Measurements from ENCODE around the gene SSC5D.
"Not testable (repeated sequence)": the region's sequence is repeated elsewhere in the genome, so short reads cannot be mapped to it uniquely, and the experiment has no call there.

Gene SSC5D

GRCh38 chr19:55527197-55528029, 39.2 kb downstream of the SSC5D start:
- H3K27me3 ChIP-seq (ENCODE audit: control insufficient read depth in 1 of 2, insufficient read depth in 2 of 2, low read length in 2 of 2): peaks cover 0 to 6% of the 10 kb centered on the region in 2 donors
- H3K36me3 ChIP-seq (ENCODE audit: insufficient read depth, low read length): no peaks in the 10 kb centered on the region
- no peaks in the 10 kb centered on the region for H3K9me3 ChIP-seq (ENCODE audit: low read length)
- H3K4me3 ChIP-seq (ENCODE audit: low read depth in 1 of 2, low read length in 2 of 2): no peak overlapping the region
- H3K27ac ChIP-seq (ENCODE audit: low read depth, low read length): no peak overlapping the region
- no peak overlapping the region for H3K9ac ChIP-seq (ENCODE audit: low read length)
- H3K4me1 ChIP-seq (ENCODE audit: insufficient read depth, low read length): peaks cover 8% of the 10 kb centered on the region

GRCh38 chr19:55528030-55528803, 40.0 kb downstream of the SSC5D start:
- H3K9me3 ChIP-seq (ENCODE audit: low read length): no peaks in the 10 kb centered on the region
- H3K36me3 ChIP-seq (ENCODE audit: insufficient read depth, low read length): no peaks in the 10 kb centered on the region
- H3K4me3 ChIP-seq (ENCODE audit: low read depth in 1 of 2, low read length in 2 of 2): no peak overlapping the region
- H3K27me3 ChIP-seq (ENCODE audit: control insufficient read depth in 1 of 2, insufficient read depth in 2 of 2, low read length in 2 of 2): peaks cover 0 to 6% of the 10 kb centered on the region in 2 donors
- H3K4me1 ChIP-seq (ENCODE audit: insufficient read depth, low read length): peaks cover 8% of the 10 kb centered on the region
- no peak overlapping the region for H3K9ac ChIP-seq (ENCODE audit: low read length)
- H3K27ac ChIP-seq (ENCODE audit: low read depth, low read length): no peak overlapping the region

GRCh38 chr19:55529636-55530234, 41.5 kb downstream of the SSC5D start:
- no peaks in the 10 kb centered on the region for H3K9me3 ChIP-seq (ENCODE audit: low read length)
- peaks cover 8% of the 10 kb centered on the region for H3K4me1 ChIP-seq (ENCODE audit: insufficient read depth, low read length)
- H3K36me3 ChIP-seq (ENCODE audit: insufficient read depth, low read length): no peaks in the 10 kb centered on the region
- H3K9ac ChIP-seq (ENCODE audit: low read length): no peak overlapping the region
- peaks cover 0 to 6% of the 10 kb centered on the region in 2 donors for H3K27me3 ChIP-seq (ENCODE audit: control insufficient read depth in 1 of 2, insufficient read depth in 2 of 2, low read length in 2 of 2)
- no peak overlapping the region for H3K4me3 ChIP-seq (ENCODE audit: low read depth in 1 of 2, low read length in 2 of 2)
- H3K27ac ChIP-seq (ENCODE audit: low read depth, low read length): no peak overlapping the region

- no peak overlapping the region for H3K4me3 ChIP-seq (ENCODE audit: low read depth in 1 of 2, low read length in 2 of 2)
- no peaks in the 10 kb centered on the region for H3K9me3 ChIP-seq (ENCODE audit: low read length)
- peaks cover 0 to 6% of the 10 kb centered on the region in 2 donors for H3K27me3 ChIP-seq (ENCODE audit: control insufficient read depth in 1 of 2, insufficient read depth in 2 of 2, low read length in 2 of 2)
- H3K27ac ChIP-seq (ENCODE audit: low read depth, low read length): no peak overlapping the region
- peaks cover 8% of the 10 kb centered on the region for H3K4me1 ChIP-seq (ENCODE audit: insufficient read depth, low read length)
- no peaks in the 10 kb centered on the region for H3K36me3 ChIP-seq (ENCODE audit: insufficient read depth, low read length)
- no peak overlapping the region for H3K9ac ChIP-seq (ENCODE audit: low read length)
These were observed 42.8 kb downstream of the SSC5D start for GRCh38 chr19:55530996-55531395.

- not testable (repeated sequence) for H3K4me1 ChIP-seq (ENCODE audit: insufficient read depth, low read length); H3K27ac ChIP-seq (ENCODE audit: low read depth, low read length); H3K9ac ChIP-seq (ENCODE audit: low read length); H3K27me3 ChIP-seq (ENCODE audit: control insufficient read depth in 1 of 2, insufficient read depth in 2 of 2, low read length in 2 of 2); H3K4me3 ChIP-seq (ENCODE audit: low read depth in 1 of 2, low read length in 2 of 2); H3K9me3 ChIP-seq (ENCODE audit: low read length); H3K36me3 ChIP-seq (ENCODE audit: insufficient read depth, low read length)
These were observed 46.0 kb downstream of the SSC5D start for GRCh38 chr19:55534280-55534679.

GRCh38 chr19:55535173-55535964, 47.1 kb downstream of the SSC5D start:
- Histone ChIP-seq H3K4me1 (ENCODE audit: insufficient read depth, low read length) (no peaks in the 10 kb centered on the region), H3K27ac (ENCODE audit: low read depth, low read length) (no peak overlapping the region), H3K27me3 (ENCODE audit: control insufficient read depth in 1 of 2, insufficient read depth in 2 of 2, low read length in 2 of 2) (peaks cover 0 to 4% of the 10 kb centered on the region in 2 donors), H3K9ac (ENCODE audit: low read length) (no peak overlapping the region), H3K9me3 (ENCODE audit: low read length) (no peaks in the 10 kb centered on the region), H3K36me3 (ENCODE audit: insufficient read depth, low read length) (no peaks in the 10 kb centered on the region), H3K4me3 (ENCODE audit: low read depth in 1 of 2, low read length in 2 of 2) (no peak overlapping the region)

GRCh38 chr19:55535965-55536350, 47.7 kb downstream of the SSC5D start:
- no peak overlapping the region for H3K9ac ChIP-seq (ENCODE audit: low read length)
- no peaks in the 10 kb centered on the region for H3K9me3 ChIP-seq (ENCODE audit: low read length)
- no peak overlapping the region for H3K4me3 ChIP-seq (ENCODE audit: low read depth in 1 of 2, low read length in 2 of 2)
- no peak overlapping the region for H3K27ac ChIP-seq (ENCODE audit: low read depth, low read length)
- peaks cover 0 to 4% of the 10 kb centered on the region in 2 donors for H3K27me3 ChIP-seq (ENCODE audit: control insufficient read depth in 1 of 2, insufficient read depth in 2 of 2, low read length in 2 of 2)
- H3K36me3 ChIP-seq (ENCODE audit: insufficient read depth, low read length): no peaks in the 10 kb centered on the region
- H3K4me1 ChIP-seq (ENCODE audit: insufficient read depth, low read length): no peaks in the 10 kb centered on the region

- Histone ChIP-seq H3K36me3 (ENCODE audit: insufficient read depth, low read length) (no peaks in the 10 kb centered on the region), H3K9ac (ENCODE audit: low read length) (no peak overlapping the region), H3K27me3 (ENCODE audit: control insufficient read depth in 1 of 2, insufficient read depth in 2 of 2, low read length in 2 of 2) (peaks cover 0 to 4% of the 10 kb centered on the region in 2 donors), H3K9me3 (ENCODE audit: low read length) (no peaks in the 10 kb centered on the region), H3K4me3 (ENCODE audit: low read depth in 1 of 2, low read length in 2 of 2) (no peak overlapping the region), H3K27ac (ENCODE audit: low read depth, low read length) (no peak overlapping the region), H3K4me1 (ENCODE audit: insufficient read depth, low read length) (no peaks in the 10 kb centered on the region)
These were observed 48.1 kb downstream of the SSC5D start for GRCh38 chr19:55536366-55536765.

GRCh38 chr19:55536951-55537740, 48.9 kb downstream of the SSC5D start, which contains the start of gene SBK2:
SBK2 (minus strand) TSS chr19:55537133; CDS start chr19:55536294, 839 bp downstream.
- Histone ChIP-seq H3K9ac (ENCODE audit: low read length) (no peak within 1 kb of the TSS), H3K27me3 (ENCODE audit: control insufficient read depth in 1 of 2, insufficient read depth in 2 of 2, low read length in 2 of 2) (peaks cover 0 to 4% of the 10 kb centered on the region in 2 donors), H3K9me3 (ENCODE audit: low read length) (no peaks in the 10 kb centered on the region), H3K27ac (ENCODE audit: low read depth, low read length) (no peak within 1 kb of the TSS), H3K36me3 (ENCODE audit: insufficient read depth, low read length) (no peaks in the 10 kb centered on the region), H3K4me1 (ENCODE audit: insufficient read depth, low read length) (no peaks in the 10 kb centered on the region), H3K4me3 (ENCODE audit: low read depth in 1 of 2, low read length in 2 of 2) (no peak within 1 kb of the TSS)

GRCh38 chr19:55537741-55538111, 49.5 kb downstream of the SSC5D start:
- Histone ChIP-seq H3K4me3 (ENCODE audit: low read depth in 1 of 2, low read length in 2 of 2) (no peak overlapping the region), H3K9ac (ENCODE audit: low read length) (no peak overlapping the region), H3K36me3 (ENCODE audit: insufficient read depth, low read length) (no peaks in the 10 kb centered on the region), H3K27ac (ENCODE audit: low read depth, low read length) (no peak overlapping the region), H3K27me3 (ENCODE audit: control insufficient read depth in 1 of 2, insufficient read depth in 2 of 2, low read length in 2 of 2) (peaks cover 0 to 4% of the 10 kb centered on the region in 2 donors), H3K9me3 (ENCODE audit: low read length) (no peaks in the 10 kb centered on the region), H3K4me1 (ENCODE audit: insufficient read depth, low read length) (no peaks in the 10 kb centered on the region)
